ENCODE results near the gene BMPR1A.

- TF ChIP-seq CTCF (IDR thresholded peaks at IDR 0.05) (no peak), POLR2A (IDR thresholded peaks at IDR 0.05) (no peak)
Observed at GRCh38 chr10:86848747-86849146, 92.3 kb downstream of the BMPR1A start.

All from esophagus squamous epithelium (tissue), 4 donors.